GM12874 (cell line): ENCODE results near the gene ITGB1BP2.

Source experiments
- CTCF ChIP-seq: IDR thresholded peaks from 2 replicates; pipeline ENCODE4 v1.5.1; 2011; ENCODE audit warnings: low read depth, mild to moderate bottlenecking, control low read depth, low read length, moderate library complexity; ENCODE audit not compliant: insufficient read depth

The ITGB1BP2 gene

GRCh38 chrX:71326394-71326793 is 24.8 kb downstream of the ITGB1BP2 start:
- no peak for TF ChIP-seq CTCF
